ENCODE results near the gene GCSH. TPM values are rescaled to one million over a fixed set of nuclear protein-coding genes. Genes with fewer than 3 reads are reported as not detected.

The GCSH gene
- total and polyA plus RNA-seq, 2 of the 13 experiments (the other 11 are each of a cell fraction or from before 2014, with no cell fraction given), result 35.9 to 103 TPM

DNA sequence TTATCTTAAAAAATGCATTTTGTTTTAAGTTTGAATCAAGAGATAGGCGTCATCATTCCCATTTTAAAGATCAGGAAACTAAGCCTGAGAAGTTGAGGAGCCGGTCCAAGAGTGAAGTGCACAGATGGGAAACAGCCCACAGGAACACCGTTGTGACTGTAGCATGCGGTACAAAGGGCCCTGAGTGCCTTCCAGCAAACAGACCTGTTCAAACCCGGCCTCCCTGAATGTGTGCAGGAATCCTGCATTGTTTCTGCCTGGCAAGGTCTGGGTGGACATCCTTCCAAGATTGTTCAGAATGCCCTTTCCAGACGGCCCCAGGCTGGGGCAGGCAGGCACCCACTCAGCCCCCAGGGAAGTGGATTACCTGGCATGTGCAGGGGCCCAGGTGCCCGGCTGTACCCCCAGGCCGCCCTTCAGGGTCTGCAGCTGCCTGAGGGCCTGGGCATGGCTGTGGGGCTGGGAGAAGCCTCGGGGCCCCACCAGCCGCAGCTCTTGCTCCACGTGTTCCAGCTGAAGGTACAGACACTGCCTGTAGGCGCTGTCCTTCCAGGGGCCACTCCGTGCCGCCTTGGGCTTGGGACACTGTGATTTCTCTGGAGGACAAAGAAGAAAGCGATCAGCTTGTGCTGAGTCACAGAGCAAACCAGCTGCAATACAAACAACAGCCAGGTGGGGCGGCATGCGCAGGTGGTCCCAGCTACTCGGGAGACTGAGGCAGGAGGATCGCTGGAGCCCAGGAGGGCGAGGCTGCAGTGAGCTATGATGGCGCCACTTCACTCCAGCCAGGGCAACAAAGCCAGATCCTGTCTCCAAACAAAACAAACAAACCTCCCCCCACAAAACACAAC, 45.0 kb upstream of the GCSH start (continued):
- TF ChIP-seq, protein P1, sequence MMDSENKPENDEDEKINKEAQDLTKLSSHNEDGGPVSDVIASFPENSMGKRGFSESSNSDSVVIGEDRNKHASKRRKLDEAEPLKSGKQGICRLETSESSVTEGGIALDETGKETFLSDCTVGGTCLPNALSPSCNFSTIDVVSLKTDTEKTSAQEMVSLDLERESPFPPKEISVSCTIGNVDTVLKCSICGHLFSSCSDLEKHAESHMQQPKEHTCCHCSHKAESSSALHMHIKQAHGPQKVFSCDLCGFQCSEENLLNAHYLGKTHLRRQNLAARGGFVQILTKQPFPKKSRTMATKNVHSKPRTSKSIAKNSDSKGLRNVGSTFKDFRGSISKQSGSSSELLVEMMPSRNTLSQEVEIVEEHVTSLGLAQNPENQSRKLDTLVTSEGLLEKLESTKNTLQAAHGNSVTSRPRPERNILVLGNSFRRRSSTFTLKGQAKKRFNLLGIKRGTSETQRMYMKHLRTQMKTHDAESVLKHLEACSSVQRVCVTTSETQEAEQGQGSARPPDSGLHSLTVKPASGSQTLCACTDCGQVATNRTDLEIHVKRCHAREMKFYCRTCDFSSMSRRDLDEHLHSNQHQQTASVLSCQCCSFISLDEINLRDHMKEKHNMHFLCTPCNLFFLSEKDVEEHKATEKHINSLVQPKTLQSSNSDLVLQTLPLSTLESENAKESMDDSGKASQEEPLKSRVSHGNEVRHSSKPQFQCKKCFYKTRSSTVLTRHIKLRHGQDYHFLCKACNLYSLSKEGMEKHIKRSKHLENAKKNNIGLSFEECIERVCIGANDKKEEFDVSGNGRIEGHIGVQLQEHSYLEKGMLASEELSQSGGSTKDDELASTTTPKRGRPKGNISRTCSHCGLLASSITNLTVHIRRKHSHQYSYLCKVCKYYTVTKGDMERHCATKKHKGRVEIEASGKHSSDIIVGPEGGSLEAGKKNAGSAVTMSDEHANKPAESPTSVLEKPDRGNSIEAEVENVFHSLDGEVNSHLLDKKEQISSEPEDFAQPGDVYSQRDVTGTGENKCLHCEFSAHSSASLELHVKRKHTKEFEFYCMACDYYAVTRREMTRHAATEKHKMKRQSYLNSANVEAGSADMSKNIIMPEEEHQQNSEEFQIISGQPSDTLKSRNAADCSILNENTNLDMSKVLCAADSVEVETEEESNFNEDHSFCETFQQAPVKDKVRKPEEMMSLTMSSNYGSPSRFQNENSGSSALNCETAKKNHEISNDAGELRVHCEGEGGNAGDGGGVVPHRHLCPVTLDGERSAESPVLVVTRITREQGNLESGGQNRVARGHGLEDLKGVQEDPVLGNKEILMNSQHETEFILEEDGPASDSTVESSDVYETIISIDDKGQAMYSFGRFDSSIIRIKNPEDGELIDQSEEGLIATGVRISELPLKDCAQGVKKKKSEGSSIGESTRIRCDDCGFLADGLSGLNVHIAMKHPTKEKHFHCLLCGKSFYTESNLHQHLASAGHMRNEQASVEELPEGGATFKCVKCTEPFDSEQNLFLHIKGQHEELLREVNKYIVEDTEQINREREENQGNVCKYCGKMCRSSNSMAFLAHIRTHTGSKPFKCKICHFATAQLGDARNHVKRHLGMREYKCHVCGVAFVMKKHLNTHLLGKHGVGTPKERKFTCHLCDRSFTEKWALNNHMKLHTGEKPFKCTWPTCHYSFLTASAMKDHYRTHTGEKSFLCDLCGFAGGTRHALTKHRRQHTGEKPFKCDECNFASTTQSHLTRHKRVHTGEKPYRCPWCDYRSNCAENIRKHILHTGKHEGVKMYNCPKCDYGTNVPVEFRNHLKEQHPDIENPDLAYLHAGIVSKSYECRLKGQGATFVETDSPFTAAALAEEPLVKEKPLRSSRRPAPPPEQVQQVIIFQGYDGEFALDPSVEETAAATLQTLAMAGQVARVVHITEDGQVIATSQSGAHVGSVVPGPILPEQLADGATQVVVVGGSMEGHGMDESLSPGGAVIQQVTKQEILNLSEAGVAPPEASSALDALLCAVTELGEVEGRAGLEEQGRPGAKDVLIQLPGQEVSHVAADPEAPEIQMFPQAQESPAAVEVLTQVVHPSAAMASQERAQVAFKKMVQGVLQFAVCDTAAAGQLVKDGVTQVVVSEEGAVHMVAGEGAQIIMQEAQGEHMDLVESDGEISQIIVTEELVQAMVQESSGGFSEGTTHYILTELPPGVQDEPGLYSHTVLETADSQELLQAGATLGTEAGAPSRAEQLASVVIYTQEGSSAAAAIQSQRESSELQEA (CRISPR knock-in tag; IDR thresholded peaks at IDR 0.05; ENCODE audit: not compliant biosample characterization), result peak; percentile 70
- TF ChIP-seq HHEX (CRISPR knock-in tag; IDR thresholded peaks at IDR 0.05) (0 out of 2 replicates have a peak, but pooled peaks have one; percentile 5), ZNF572 (CRISPR knock-in tag; IDR thresholded peaks at IDR 0.05) (peak; percentile 94), SIN3A (IDR thresholded peaks at IDR 0.05; ENCODE audit: borderline replicate concordance, low read depth, low read length) (no peak), ELF3 (CRISPR knock-in tag; IDR thresholded peaks at IDR 0.05) (0 out of 2 replicates have a peak, but pooled peaks have one; percentile 20), ZMYM3 (CRISPR knock-in tag; IDR thresholded peaks at IDR 0.05) (peak; percentile 87), RNF2 (conservative IDR thresholded peaks at IDR 0.05; ENCODE audit: low read depth) (peak; percentile 89), MAFF (IDR thresholded peaks at IDR 0.05; ENCODE audit: low read depth, low read length) (peak; percentile 71), ZNF678 (CRISPR knock-in tag; IDR thresholded peaks at IDR 0.05) (no peak), RXRB (CRISPR knock-in tag; IDR thresholded peaks at IDR 0.05; ENCODE audit: borderline replicate concordance) (0 out of 2 replicates have a peak, but pooled peaks have one; percentile 11), MYC (CRISPR knock-in tag; IDR thresholded peaks at IDR 0.05; ENCODE audit: borderline replicate concordance) (peak; percentile 89), RFX1 (IDR thresholded peaks at IDR 0.05) (no peak), ZNF792 (CRISPR knock-in tag; IDR thresholded peaks at IDR 0.05) (peak; percentile 62; the same call in 1 of the 2 replicates)
- TF ChIP-seq, protein P2, sequence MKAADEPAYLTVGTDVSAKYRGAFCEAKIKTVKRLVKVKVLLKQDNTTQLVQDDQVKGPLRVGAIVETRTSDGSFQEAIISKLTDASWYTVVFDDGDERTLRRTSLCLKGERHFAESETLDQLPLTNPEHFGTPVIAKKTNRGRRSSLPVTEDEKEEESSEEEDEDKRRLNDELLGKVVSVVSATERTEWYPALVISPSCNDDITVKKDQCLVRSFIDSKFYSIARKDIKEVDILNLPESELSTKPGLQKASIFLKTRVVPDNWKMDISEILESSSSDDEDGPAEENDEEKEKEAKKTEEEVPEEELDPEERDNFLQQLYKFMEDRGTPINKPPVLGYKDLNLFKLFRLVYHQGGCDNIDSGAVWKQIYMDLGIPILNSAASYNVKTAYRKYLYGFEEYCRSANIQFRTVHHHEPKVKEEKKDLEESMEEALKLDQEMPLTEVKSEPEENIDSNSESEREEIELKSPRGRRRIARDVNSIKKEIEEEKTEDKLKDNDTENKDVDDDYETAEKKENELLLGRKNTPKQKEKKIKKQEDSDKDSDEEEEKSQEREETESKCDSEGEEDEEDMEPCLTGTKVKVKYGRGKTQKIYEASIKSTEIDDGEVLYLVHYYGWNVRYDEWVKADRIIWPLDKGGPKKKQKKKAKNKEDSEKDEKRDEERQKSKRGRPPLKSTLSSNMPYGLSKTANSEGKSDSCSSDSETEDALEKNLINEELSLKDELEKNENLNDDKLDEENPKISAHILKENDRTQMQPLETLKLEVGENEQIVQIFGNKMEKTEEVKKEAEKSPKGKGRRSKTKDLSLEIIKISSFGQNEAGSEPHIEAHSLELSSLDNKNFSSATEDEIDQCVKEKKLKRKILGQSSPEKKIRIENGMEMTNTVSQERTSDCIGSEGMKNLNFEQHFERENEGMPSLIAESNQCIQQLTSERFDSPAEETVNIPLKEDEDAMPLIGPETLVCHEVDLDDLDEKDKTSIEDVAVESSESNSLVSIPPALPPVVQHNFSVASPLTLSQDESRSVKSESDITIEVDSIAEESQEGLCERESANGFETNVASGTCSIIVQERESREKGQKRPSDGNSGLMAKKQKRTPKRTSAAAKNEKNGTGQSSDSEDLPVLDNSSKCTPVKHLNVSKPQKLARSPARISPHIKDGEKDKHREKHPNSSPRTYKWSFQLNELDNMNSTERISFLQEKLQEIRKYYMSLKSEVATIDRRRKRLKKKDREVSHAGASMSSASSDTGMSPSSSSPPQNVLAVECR (CRISPR knock-in tag; IDR thresholded peaks at IDR 0.05; ENCODE audit: borderline replicate concordance), result peak; percentile 69; the same call in 1 of the 2 replicates
- TF ChIP-seq, protein P3, sequence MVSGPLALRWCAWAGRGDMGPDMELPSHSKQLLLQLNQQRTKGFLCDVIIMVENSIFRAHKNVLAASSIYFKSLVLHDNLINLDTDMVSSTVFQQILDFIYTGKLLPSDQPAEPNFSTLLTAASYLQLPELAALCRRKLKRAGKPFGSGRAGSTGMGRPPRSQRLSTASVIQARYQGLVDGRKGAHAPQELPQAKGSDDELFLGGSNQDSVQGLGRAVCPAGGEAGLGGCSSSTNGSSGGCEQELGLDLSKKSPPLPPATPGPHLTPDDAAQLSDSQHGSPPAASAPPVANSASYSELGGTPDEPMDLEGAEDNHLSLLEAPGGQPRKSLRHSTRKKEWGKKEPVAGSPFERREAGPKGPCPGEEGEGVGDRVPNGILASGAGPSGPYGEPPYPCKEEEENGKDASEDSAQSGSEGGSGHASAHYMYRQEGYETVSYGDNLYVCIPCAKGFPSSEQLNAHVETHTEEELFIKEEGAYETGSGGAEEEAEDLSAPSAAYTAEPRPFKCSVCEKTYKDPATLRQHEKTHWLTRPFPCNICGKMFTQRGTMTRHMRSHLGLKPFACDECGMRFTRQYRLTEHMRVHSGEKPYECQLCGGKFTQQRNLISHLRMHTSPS (CRISPR knock-in tag; IDR thresholded peaks at IDR 0.05; ENCODE audit: low read depth), result peak; percentile 67; the same call in 1 of the 2 replicates
